SH-SY5Y (cell line): ENCODE measurements around the gene CHPF2.

Experiments used
- GATA2 ChIP-seq: IDR thresholded peaks from 2 replicates; pipeline ENCODE4 v1.6.1; 2011; ENCODE audit warnings: mild to moderate bottlenecking, low read depth, low read length
- GATA3 ChIP-seq: IDR thresholded peaks from 2 replicates; pipeline ENCODE4 v1.6.1; 2011; ENCODE audit warnings: low read depth, mild to moderate bottlenecking, low read length, moderate library complexity

CHPF2 gene

DNA sequence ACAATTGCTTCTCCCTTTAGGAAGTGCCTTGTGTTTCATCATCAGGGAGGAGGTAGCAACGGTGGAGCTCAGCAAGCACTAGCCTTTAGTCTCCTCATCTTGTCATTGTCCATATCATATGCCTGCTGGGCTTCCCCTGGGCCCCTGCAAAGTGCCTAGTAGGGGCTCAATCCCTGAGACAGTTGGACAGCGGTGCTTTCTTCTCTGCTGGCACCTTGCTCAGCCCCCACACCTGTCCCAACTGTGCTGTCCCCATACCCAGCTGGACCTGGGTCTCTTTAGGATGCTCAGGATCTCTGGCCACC, 10.7 kb downstream of the CHPF2 start:
- TF ChIP-seq GATA2 (no peak), GATA3 (no peak)

- TF ChIP-seq GATA3 (no peak), GATA2 (no peak)
Observed at GRCh38 chr7:151243408-151244195, 11.3 kb downstream of the CHPF2 start.

GRCh38 chr7:151244196-151244840, 12.0 kb downstream of the CHPF2 start:
- TF ChIP-seq GATA2 (no peak), GATA3 (no peak)

- no peak for TF ChIP-seq GATA3
- no peak for TF ChIP-seq GATA2
Observed at GRCh38 chr7:151244841-151245346, 12.6 kb downstream of the CHPF2 start.

- TF ChIP-seq GATA3: no peak
- TF ChIP-seq GATA2: no peak
Observed at GRCh38 chr7:151245360-151246101, 13.2 kb downstream of the CHPF2 start.

DNA sequence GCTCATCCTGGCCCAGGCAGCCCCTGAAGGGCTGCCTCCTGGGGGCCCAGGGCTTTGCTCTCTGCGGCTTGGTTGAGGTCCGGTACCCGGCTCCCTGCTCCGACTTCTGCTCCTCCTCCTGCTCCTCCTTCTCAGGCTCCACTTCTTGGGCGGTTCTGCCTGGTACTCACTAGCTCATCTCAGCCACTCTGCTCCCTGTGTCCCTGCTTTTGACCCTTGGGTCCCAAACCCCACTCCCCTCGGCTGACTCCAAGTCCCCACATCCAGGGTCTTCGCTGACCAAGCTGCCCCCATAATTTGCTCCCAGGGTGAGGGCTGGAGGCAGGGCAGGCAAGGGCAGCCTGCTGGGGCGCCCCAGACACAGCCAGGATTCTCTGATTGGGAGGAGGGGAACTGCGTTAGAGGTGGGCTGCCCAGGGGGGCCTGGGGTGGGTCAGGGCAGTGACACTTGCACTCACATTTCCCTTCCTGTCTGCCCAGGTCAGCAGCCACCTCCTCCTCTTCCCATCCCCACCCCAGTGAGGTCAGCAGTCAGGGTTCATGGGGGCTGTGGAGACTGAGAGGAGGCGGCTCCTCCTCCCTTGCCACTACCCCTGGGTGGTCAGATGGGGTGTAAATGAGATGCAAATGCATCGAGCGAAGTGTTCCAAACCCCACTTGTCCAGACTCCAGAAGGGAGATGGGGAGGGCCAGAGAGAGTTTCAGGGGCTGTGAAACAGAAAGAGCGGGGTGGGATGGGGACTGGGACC, 14.0 kb downstream of the CHPF2 start:
- TF ChIP-seq GATA2: no peak
- no peak for TF ChIP-seq GATA3

DNA sequence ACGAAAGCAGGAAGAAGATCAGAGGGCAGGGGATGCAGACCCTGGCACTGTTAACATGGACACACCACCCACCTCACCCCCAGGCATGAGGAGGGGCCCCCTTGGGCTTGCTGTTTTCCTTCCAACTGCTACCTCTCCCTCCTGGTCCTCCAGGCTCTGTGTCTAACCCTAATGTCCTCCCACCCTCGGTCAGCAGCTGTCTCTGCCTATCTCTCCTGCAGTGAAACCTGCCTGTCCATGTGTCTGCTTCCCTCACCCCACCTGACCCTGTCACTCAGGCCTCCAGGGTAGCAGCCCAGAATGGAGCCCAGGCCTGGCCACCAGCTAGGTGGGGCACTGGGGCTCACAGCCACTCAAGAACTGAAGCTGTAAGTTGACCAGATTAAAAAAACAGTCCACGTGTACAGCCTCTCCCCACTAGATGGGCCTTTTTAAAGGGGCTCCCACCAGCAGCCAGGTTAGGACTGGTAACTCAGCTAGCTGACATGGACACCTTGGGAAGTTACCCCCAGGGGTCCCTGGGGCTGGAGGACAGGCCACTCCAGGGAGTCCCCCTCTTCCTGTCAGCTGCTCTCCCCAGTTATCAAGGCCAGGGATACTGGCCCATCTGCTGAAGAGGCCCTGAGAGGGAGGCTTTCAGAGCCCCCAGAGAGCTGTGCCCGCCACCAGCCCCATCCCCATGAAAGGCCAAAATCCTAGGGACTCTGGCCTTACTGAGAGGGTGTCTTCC, 14.7 kb downstream of the CHPF2 start:
- TF ChIP-seq GATA3: no peak
- no peak for TF ChIP-seq GATA2

DNA sequence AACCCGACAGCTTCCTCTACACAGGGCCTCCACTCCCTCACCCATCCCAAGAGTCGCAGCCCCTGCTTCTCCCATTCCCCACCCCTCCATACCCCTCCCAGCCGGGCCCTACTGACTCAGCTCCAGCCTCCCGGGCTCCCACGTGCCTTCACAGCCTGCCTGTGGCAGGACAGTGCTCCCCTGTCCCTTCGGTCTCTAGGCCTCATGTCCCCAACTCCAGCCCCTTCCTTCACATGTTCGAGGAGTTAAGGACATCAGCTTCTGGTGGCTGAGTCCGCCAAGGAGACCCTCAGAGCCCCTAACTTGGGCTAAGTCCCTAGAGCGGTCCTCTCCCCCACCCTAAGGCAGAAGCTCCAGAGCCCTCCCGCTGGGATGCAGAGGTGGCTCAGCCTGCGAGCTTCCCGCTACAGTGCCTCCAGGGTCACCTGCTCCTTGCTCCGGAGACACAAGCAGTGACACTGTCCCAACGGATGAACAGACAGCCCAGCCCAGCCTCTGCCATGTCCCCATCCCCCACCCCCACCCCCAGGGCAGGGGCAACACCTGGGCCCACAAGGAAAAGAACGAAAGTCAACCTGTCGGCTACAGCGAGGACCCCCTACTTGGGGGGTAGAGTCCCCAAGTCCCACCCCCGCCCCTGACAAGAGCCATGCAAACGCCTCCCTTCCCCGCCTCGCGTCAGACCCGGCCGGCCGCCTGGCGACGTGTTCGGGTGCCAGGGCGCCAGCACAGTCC, 15.5 kb downstream of the CHPF2 start:
- TF ChIP-seq GATA3: no peak
- no peak for TF ChIP-seq GATA2

DNA sequence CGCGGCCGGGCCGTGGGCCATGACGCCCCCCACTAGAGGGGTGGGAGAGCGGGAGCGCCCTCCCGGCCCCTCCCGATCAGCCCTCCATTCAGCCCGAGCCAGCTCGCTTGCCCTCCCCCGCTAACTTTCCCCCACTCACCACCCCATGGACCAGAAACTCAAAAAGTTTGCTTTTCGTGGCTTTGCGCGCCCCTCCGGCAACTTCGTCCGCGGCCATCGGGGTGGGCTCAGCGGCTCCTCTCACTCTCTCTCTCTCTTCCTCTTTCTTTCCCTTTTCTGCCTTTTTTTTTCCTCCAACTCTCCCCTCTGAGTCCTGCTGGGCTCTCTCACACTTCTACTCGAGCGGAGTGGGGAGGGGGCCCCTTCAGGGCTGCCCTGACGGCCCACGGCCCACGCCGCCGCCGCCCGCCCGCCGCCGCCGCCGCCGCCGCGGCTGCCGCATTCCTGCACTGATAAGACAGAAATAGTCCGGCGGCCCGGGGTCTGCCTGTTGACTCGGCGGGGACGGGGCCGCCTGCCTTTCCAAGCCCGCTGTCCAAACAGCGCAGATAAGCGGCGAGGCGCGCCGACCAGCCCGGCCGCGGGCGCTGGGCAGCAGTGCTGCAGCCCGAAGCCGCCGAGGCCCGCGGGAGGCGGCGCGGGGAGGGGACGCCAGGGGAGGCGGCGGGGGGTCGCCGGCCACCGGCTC, 16.2 kb downstream of the CHPF2 start, which contains the start of gene SMARCD3:
SMARCD3 (minus strand) TSS at position 349 of the 688 bp plus-strand sequence; CDS start at position 217, 132 bp downstream.
- TF ChIP-seq GATA3 (no peak), GATA2 (peak; percentile 45)

DNA sequence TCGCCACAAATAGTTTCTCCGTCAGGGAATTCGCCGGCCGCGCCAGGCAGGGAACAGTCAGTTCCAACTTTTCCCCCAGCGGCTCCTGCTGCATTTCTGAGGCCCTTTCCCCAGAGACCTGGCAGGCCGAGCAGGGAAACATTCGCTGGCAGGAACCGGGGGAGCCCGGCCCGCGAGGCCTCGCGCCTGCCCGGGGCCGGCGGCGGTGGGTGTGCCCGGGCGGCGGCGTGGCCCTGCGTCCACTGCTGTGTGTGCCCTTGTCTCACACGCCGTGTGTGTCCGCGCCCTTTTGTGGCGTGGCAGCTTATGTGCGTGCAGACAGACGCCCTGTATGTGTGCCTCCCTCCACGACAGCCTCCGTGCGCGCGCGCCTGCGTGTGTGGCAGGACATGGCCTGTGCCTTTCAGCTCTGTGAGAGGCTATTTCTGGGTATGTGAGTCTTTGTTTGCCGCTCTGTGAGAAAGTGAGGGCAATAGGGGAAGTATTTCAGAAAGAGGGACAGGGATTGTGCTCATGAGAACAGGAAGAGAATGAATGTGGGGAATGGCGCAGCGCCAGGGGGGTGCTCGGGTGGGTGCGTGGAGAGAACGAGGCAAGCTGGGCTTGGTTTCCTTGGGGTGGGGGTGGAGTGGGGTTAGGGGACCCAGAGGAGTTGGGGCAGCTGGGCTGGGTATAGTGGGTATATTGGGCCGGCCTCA, 16.9 kb downstream of the CHPF2 start:
- TF ChIP-seq GATA2 (no peak), GATA3 (no peak)

- no peak for TF ChIP-seq GATA3
- TF ChIP-seq GATA2: no peak
Observed at GRCh38 chr7:151249732-151250072, 17.4 kb downstream of the CHPF2 start.
